IMR-90 (cell line): ENCODE data around the gene GTF2F2. TPM values are rescaled to one million over a fixed set of nuclear protein-coding genes. Genes with fewer than 3 reads are reported as not detected.

ENCODE experiments used
- ATAC-seq: fragments of 200-7000 bp; cut with Tn5 transposase; 2 replicates; pipeline ENCODE4 v1.9.1; 2020; ENCODE audit warnings: low read depth, mild to moderate bottlenecking, moderate library complexity
- BruUV-seq: library from RNA; stranded (reverse); fragments of 400-500 nt; replicated peaks from 2 replicates; lab custom pipeline; 2021; lab: Mats Ljungman, UMichigan
- CTCF ChIA-PET: fragments of 300-600 bp; formaldehyde crosslinking; extraction: SDS; loops from one replicate; lab custom pipeline; 2021; ENCODE audit warnings: antibody characterized with exemption; lab: Yijun Ruan, JAX
- POLR2A ChIA-PET: fragments of 300-600 bp; sonication (Branson Sonifier 250); formaldehyde crosslinking; loops from one replicate; lab custom pipeline; 2022; ENCODE audit warnings: antibody characterized with exemption; ENCODE audit not compliant: unreplicated experiment; lab: Charles Lee
- DNase-seq: peaks from one replicate; pipeline ENCODE4 v3.0.0; 2013
- H2AFZ ChIP-seq: replicated peaks from 2 replicates; pipeline ENCODE3; 2013; ENCODE audit warnings: low read length, mild to moderate bottlenecking; ENCODE audit not compliant: poor library complexity
- H2AK5ac ChIP-seq: 2 replicates; pipeline ENCODE4 v1.6.1; 2013; ENCODE audit warnings: low read depth, low read length, inconsistent platforms
- H2AK9ac ChIP-seq: replicated peaks from 2 replicates; pipeline ENCODE3; 2013; ENCODE audit warnings: mild to moderate bottlenecking, low read depth, low read length, moderate library complexity; ENCODE audit not compliant: poor library complexity
- H2BK120ac ChIP-seq: 2 replicates; pipeline ENCODE4 v1.6.1; 2013; ENCODE audit warnings: low read depth, low read length, inconsistent platforms
- H2BK15ac ChIP-seq: 3 replicates; pipeline ENCODE4 v1.6.1; 2013; ENCODE audit warnings: low read depth, low read length, inconsistent platforms
- H2BK20ac ChIP-seq: 2 replicates; pipeline ENCODE4 v1.6.1; 2013; ENCODE audit warnings: low read depth, mild to moderate bottlenecking, inconsistent platforms, low read length, moderate library complexity
- H2BK5ac ChIP-seq: 2 replicates; pipeline ENCODE4 v1.6.1; 2013; ENCODE audit warnings: mild to moderate bottlenecking, low read depth, low read length, inconsistent platforms; ENCODE audit not compliant: poor library complexity, severe bottlenecking
- H3K14ac ChIP-seq: replicated peaks from 2 replicates; pipeline ENCODE4 v1.6.1; 2013; ENCODE audit warnings: low read depth, low read length, inconsistent platforms
- H3K18ac ChIP-seq: 2 replicates; pipeline ENCODE4 v1.6.1; 2013; ENCODE audit warnings: low read depth, low read length, control low read depth
- H3K23ac ChIP-seq: 2 replicates; pipeline ENCODE4 v1.6.1; 2013; ENCODE audit warnings: low read depth, low read length, inconsistent platforms
- H3K27ac ChIP-seq: 2 replicates; pipeline ENCODE4 v1.5.1; 2013; ENCODE audit warnings: mild to moderate bottlenecking, control low read depth, low read length; ENCODE audit not compliant: insufficient read depth
- H3K27me3 ChIP-seq: 2 replicates; pipeline ENCODE4 v1.6.1; 2013; ENCODE audit warnings: low read length; ENCODE audit not compliant: control insufficient read depth, insufficient read depth
- H3K36me3 ChIP-seq: 2 replicates; pipeline ENCODE4 v1.6.1; 2013; ENCODE audit warnings: low read length, mixed read lengths; ENCODE audit not compliant: control insufficient read depth, insufficient read depth
- H3K4ac ChIP-seq: 2 replicates; pipeline ENCODE4 v1.6.1; 2013; ENCODE audit warnings: low read depth, low read length, inconsistent platforms
- H3K4me1 ChIP-seq: 2 replicates; pipeline ENCODE4 v1.6.1; 2013; ENCODE audit warnings: low read length, mixed read lengths; ENCODE audit not compliant: control insufficient read depth, insufficient read depth
- H3K4me2 ChIP-seq: 2 replicates; pipeline ENCODE4 v1.6.1; 2013; ENCODE audit warnings: low read depth, mild to moderate bottlenecking, control low read depth, low read length, moderate library complexity
- H3K4me3 ChIP-seq: 2 replicates; pipeline ENCODE4 v1.5.1; 2013; ENCODE audit warnings: low read depth, mild to moderate bottlenecking, control low read depth, low read length, moderate library complexity; ENCODE audit not compliant: insufficient read depth
- H3K56ac ChIP-seq: 2 replicates; pipeline ENCODE4 v1.6.1; 2013; ENCODE audit warnings: low read length, inconsistent platforms; ENCODE audit not compliant: insufficient read depth; ENCODE audit errors: extremely low read depth
- H3K79me1 ChIP-seq, 2 experiments: 2 replicates each; pipeline ENCODE4 v1.6.1; 2013; ENCODE audit warnings: low read length in 2 of 2, inconsistent platforms in 1 of 2, low read depth in 1 of 2
- H3K9ac ChIP-seq: 2 replicates; pipeline ENCODE4 v1.6.1; 2013; ENCODE audit warnings: low read depth, low read length, control low read depth
- H3K9me1 ChIP-seq: 2 replicates; pipeline ENCODE4 v1.6.1; 2013; ENCODE audit warnings: low read length, inconsistent platforms; ENCODE audit not compliant: insufficient read depth
- H3K9me3 ChIP-seq: 2 replicates; pipeline ENCODE4 v1.6.1; 2013; ENCODE audit warnings: low read length; ENCODE audit not compliant: control insufficient read depth, insufficient read depth
- H4K20me1 ChIP-seq: 2 replicates; pipeline ENCODE4 v1.6.1; 2013; ENCODE audit warnings: low read length, inconsistent platforms; ENCODE audit not compliant: insufficient read depth
- H4K5ac ChIP-seq: 2 replicates; pipeline ENCODE4 v1.6.1; 2013; ENCODE audit warnings: mild to moderate bottlenecking, low read depth, low read length, control low read depth
- H4K8ac ChIP-seq, 2 experiments: 2 replicates each; pipeline ENCODE4 v1.6.1; 2013; ENCODE audit warnings: low read depth in 2 of 2, low read length in 2 of 2, control low read depth in 1 of 2, inconsistent platforms in 1 of 2
- H4K91ac ChIP-seq: 2 replicates; pipeline ENCODE4 v1.6.1; 2013; ENCODE audit warnings: low read depth, low read length, inconsistent platforms; ENCODE audit not compliant: insufficient read depth
- BHLHE40 ChIP-seq: fragments of 150-350 bp; IDR thresholded peaks from 2 replicates; pipeline ENCODE4 v1.6.1; 2016; ENCODE audit warnings: mild to moderate bottlenecking, low read depth, low read length
- CEBPB ChIP-seq: IDR thresholded peaks from 2 replicates; pipeline ENCODE4 v1.6.1; 2012; ENCODE audit warnings: low read depth, low read length, improper control_type of control experiment
- CHD1 ChIP-seq: IDR thresholded peaks from 2 replicates; pipeline ENCODE4 v1.6.1; 2012; ENCODE audit warnings: low read depth, low read length, improper control_type of control experiment
- CTCF ChIP-seq: conservative IDR thresholded peaks from 2 replicates; pipeline ENCODE4 v1.5.1; 2012; ENCODE audit warnings: mild to moderate bottlenecking, low read depth, low read length, improper control_type of control experiment
- MAFK ChIP-seq: IDR thresholded peaks from 2 replicates; pipeline ENCODE4 v1.6.1; 2012; ENCODE audit warnings: low read depth, low read length, improper control_type of control experiment
- NFE2L2 ChIP-seq: fragments of 150-350 bp; IDR thresholded peaks from 2 replicates; pipeline ENCODE4 v1.6.1; 2016; ENCODE audit warnings: low read depth, mild to moderate bottlenecking, low read length
- POLR2A ChIP-seq: IDR thresholded peaks from 2 replicates; pipeline ENCODE4 v1.6.1; 2012; ENCODE audit warnings: mild to moderate bottlenecking, low read depth, low read length
- RAD21 ChIP-seq: IDR thresholded peaks from 2 replicates; pipeline ENCODE4 v1.6.1; 2012; ENCODE audit warnings: low read length, improper control_type of control experiment
- RCOR1 ChIP-seq: IDR thresholded peaks from 2 replicates; pipeline ENCODE4 v1.6.1; 2012; ENCODE audit warnings: mild to moderate bottlenecking, low read length, improper control_type of control experiment; ENCODE audit not compliant: insufficient replicate concordance
- RFX5 ChIP-seq: IDR thresholded peaks from 2 replicates; pipeline ENCODE4 v1.8.0; 2012; ENCODE audit warnings: low read depth, mild to moderate bottlenecking, low read length, moderate library complexity
- SMC3 ChIP-seq: fragments of 150-350 bp; IDR thresholded peaks from 2 replicates; pipeline ENCODE4 v1.6.1; 2016; ENCODE audit warnings: low read depth, mild to moderate bottlenecking, antibody characterized with exemption, low read length, moderate library complexity
- USF2 ChIP-seq: fragments of 150-350 bp; IDR thresholded peaks from 2 replicates; pipeline ENCODE4 v1.6.1; 2017; ENCODE audit warnings: mild to moderate bottlenecking, antibody characterized with exemption, low read length, low read depth
- WGBS, 2 experiments: methylation state at CpG; one replicate each; pipeline versions ENCODE4 v1.1.5 to v1.1.7; 2013; ENCODE audit warnings: missing lambda C conversion rate in 2 of 2; ENCODE audit not compliant: insufficient read length in 1 of 2; ENCODE audit errors: extremely low coverage in 2 of 2; 5-methylcytosine and 5-hydroxymethylcytosine counted together
- dilution Hi-C: fragments of 300-500 bp; cut with HindIII; formaldehyde crosslinking; loops from one replicate; pipeline ENCODE4 v1.14.3; 2018; ENCODE audit warnings: low sequenced_read_pairs; ENCODE audit not compliant: unreplicated experiment
- in situ Hi-C: fragments of 300-500 bp; cut with MboI; formaldehyde crosslinking; loops from 3 replicates; pipeline ENCODE4 v1.14.3; 2019; ENCODE audit warnings: low sequenced_read_pairs, inconsistent platforms, mixed read lengths
- intact Hi-C: fragments of 100-400 bp; cut with micrococcal nuclease; formaldehyde crosslinking; loops from 2 replicates; pipeline ENCODE4 v1.10.0; 2022
- polyA plus RNA-seq, 3 experiments: library from polyadenylated mRNA; depleted of rRNA; stranded (reverse); fragments of >200 nt; gene quantifications; 2 replicates each; pipeline ENCODE4 v1.2.3, GENCODE V29; 2012; ENCODE audit warnings: low replicate concordance in 1 of 3
- total RNA-seq: library from RNA; depleted of rRNA; stranded (reverse); fragments of >200 nt; gene quantifications from 2 replicates; pipeline ENCODE4 v1.2.3, GENCODE V29; 2012

The GTF2F2 gene
- total and polyA plus RNA-seq, 2 of the 4 experiments (the other 2 are of a cell fraction) = 16.5 to 21.0 TPM

- ChIA-PET CTCF (no interaction called here), POLR2A (no interaction called here)
- DNase-seq (peak; percentile 66), ATAC-seq (peak; percentile 63)
- Histone ChIP-seq H2BK5ac (no peak overlapping the region), H2AK9ac (no peak overlapping the region), H3K4ac (no peak overlapping the region), H4K91ac (no peak overlapping the region), H3K9me3 (no peaks in the 10 kb centered on the region), H3K23ac (no peak overlapping the region), H3K4me1 (no peaks in the 10 kb centered on the region), H3K27ac (no peak overlapping the region), H3K9ac (no peak overlapping the region), H3K18ac (no peak overlapping the region), H4K20me1 (no peaks in the 10 kb centered on the region), H3K9me1 (no peaks in the 10 kb centered on the region), H3K36me3 (no peaks in the 10 kb centered on the region), H3K79me1 (no peaks in the 10 kb centered on the region), H2BK120ac (no peak overlapping the region), H2BK15ac (no peak overlapping the region), H3K56ac (no peak overlapping the region), H2BK20ac (no peak overlapping the region), H2AK5ac (no peak overlapping the region), H3K14ac (no peak overlapping the region), H4K5ac (no peak overlapping the region), H4K8ac (no peak overlapping the region), H3K4me3 (no peak overlapping the region), H3K4me2 (no peak overlapping the region), H2AFZ (no peak overlapping the region), H3K27me3 (no peaks in the 10 kb centered on the region; the same call in 1 of the 2 replicates)
- no TSS peak for BruUV-seq
- dilution Hi-C loops (no loop called here), in situ Hi-C loops (no loop called here), intact Hi-C loops (no loop called here)
- TF ChIP-seq NFE2L2 (no peak), POLR2A (no peak), CTCF (no peak), USF2 (no peak), SMC3 (no peak), CEBPB (no peak), BHLHE40 (no peak), RCOR1 (no peak), CHD1 (no peak), MAFK (no peak), RFX5 (no peak), RAD21 (no peak)
- WGBS, 2 experiments = 79% methylated on average over 2 of the region's 6 CpGs; no CpG with 5 or more reads in 1 of the 2 experiments
Observed at GRCh38 chr13:45082964-45083363, 37.3 kb upstream of the GTF2F2 start.
